Mucosa of rectum (tissue), 2 donors: Measurements from ENCODE around the gene CACNB3.

Experiments used
- H3K27ac ChIP-seq, 2 donors: one replicate each; pipeline ENCODE4 v1.7.0; 2013; ENCODE audit warnings: inconsistent platforms in 2 of 2, low read depth in 2 of 2, low read length in 2 of 2
- H3K27me3 ChIP-seq, 2 donors: one replicate each; pipeline ENCODE4 v1.7.0; 2013; ENCODE audit warnings: low read length in 2 of 2; ENCODE audit not compliant: control insufficient read depth in 2 of 2, insufficient read depth in 2 of 2
- H3K36me3 ChIP-seq, 2 donors: one replicate each; pipeline ENCODE4 v1.7.0; 2013; ENCODE audit warnings: low read length in 2 of 2; ENCODE audit not compliant: control insufficient read depth in 2 of 2, insufficient read depth in 2 of 2
- H3K4me1 ChIP-seq, 2 donors: one replicate each; pipeline ENCODE4 v1.7.0; 2013; ENCODE audit warnings: low read length in 2 of 2, mild to moderate bottlenecking in 1 of 2; ENCODE audit not compliant: control insufficient read depth in 2 of 2, insufficient read depth in 2 of 2
- H3K4me3 ChIP-seq, 2 donors: one replicate each; pipeline ENCODE4 v1.7.0; 2013; ENCODE audit warnings: low read length in 2 of 2
- H3K9ac ChIP-seq, 2 donors: one replicate each; pipeline ENCODE4 v1.7.0; 2013; ENCODE audit warnings: low read length in 2 of 2, low read depth in 1 of 2, mild to moderate bottlenecking in 1 of 2
- H3K9me3 ChIP-seq, 2 donors: one replicate each; pipeline ENCODE4 v1.7.0; 2013; ENCODE audit warnings: low read length in 2 of 2; ENCODE audit not compliant: control insufficient read depth in 2 of 2
- donor health status: healthy.
- donor health status: Normal muscosa, but diverticular disease.

Gene CACNB3

GRCh38 chr12:48807981-48808380, 10.3 kb upstream of the CACNB3 start:
- Histone ChIP-seq H3K27me3 (no peaks in the 10 kb centered on the region), H3K4me3 (no peak overlapping the region), H3K4me1 (peaks cover 0 to 11% of the 10 kb centered on the region in 2 donors), H3K27ac (no peak overlapping the region), H3K36me3 (no peaks in the 10 kb centered on the region), H3K9me3 (no peaks in the 10 kb centered on the region), H3K9ac (no peak overlapping the region)

DNA sequence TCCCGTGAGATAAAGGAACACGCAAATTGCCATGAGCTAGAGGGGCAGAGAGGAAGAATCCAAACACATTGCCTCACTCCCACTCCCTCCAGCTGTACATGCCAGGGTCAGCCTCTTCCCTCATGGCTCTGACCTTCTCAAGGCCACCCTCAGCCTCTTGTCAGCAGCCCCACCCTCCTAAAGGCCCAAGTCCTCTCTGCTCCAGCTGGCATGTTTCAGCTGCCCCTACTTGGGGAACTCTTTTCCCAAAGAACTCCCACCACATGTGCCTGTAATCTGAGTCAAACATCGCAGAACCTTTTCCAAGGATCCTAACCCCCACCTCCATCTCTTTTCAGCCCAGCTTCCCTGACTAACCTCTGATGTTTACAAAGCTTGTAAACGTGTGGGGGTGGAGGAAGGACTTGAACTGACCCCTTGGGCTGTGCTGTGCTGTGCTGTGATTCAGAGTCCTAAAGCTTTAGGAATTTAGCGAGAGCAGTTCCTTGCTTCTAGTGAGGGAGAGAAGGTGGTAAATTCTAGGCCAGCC, 7.3 kb upstream of the CACNB3 start:
- no peak overlapping the region for H3K4me3 ChIP-seq
- peaks cover 4 to 27% of the 10 kb centered on the region in 2 donors for H3K4me1 ChIP-seq
- H3K27me3 ChIP-seq, result no peaks in the 10 kb centered on the region
- H3K27ac ChIP-seq, result peak overlapping the region; percentile 16 to 46
- H3K36me3 ChIP-seq, result no peaks in the 10 kb centered on the region
- H3K9ac ChIP-seq, result no peak overlapping the region
- H3K9me3 ChIP-seq, result no peaks in the 10 kb centered on the region

- peak overlapping the region; percentile 25 to 46 for H3K27ac ChIP-seq
Measured at GRCh38 chr12:48811437-48812090, 6.7 kb upstream of the CACNB3 start.

GRCh38 chr12:48812389-48812788, 5.9 kb upstream of the CACNB3 start:
- H3K27ac ChIP-seq, result peak overlapping the region; percentile 25 to 32
- no peaks in the 10 kb centered on the region for H3K9me3 ChIP-seq
- no peaks in the 10 kb centered on the region for H3K36me3 ChIP-seq
- peaks cover 18 to 36% of the 10 kb centered on the region in 2 donors for H3K4me1 ChIP-seq
- H3K27me3 ChIP-seq, result no peaks in the 10 kb centered on the region
- H3K4me3 ChIP-seq, result no peak overlapping the region
- no peak overlapping the region for H3K9ac ChIP-seq

More at GRCh38 chr12:48811437-48812090, 6.7 kb upstream of the CACNB3 start:
- H3K27me3 ChIP-seq, result no peaks in the 10 kb centered on the region
- no peaks in the 10 kb centered on the region for H3K9me3 ChIP-seq
- H3K4me3 ChIP-seq, result no peak overlapping the region
- H3K9ac ChIP-seq, result no peak overlapping the region
- no peaks in the 10 kb centered on the region for H3K36me3 ChIP-seq
- H3K4me1 ChIP-seq, result peaks cover 10 to 32% of the 10 kb centered on the region in 2 donors

DNA sequence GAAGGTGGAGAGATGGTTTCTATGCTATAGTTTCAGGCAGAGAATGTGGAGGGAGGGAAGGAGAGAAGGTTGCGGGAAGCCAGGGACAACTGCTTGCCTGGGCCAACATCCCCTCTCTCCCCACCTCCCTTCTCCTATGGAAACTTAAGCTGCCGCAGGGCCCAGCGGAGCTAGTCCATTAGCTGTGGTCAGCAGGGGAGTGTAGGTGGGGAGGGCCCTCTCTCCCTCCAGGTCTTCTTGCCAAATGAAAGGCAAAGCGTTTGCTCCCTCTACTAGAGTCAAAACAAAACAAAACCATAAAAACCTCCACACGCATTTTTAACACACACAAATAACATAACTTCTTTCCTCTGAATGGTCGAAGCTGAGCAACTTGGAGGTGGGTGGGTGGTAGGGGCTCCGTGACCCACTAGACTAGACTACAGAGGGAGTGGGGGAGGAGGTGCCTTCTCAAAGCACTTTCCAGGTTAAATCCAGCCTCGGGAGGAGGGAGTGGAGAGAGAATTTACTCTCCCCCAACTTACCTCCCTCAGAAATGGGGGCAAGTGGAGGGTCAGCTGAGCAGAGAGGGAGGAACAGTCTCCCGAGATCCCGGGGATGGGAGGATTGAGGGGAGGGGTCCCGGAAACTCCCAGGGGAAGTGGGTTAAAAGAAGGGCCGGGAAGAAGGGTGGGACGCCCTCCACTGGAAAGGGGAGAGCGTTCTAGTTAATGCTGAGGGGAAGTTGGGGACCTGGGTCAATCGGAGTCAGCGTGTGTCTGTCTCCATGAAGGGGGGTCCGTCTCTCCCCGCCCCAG, 4.6 kb upstream of the CACNB3 start:
- Histone ChIP-seq H3K9me3 (no peaks in the 10 kb centered on the region), H3K36me3 (no peaks in the 10 kb centered on the region), H3K27ac (peak overlapping the region; percentile 90 to 96), H3K4me3 (peak overlapping the region; percentile 86 to 94), H3K9ac (peak overlapping the region; percentile 94 to 96), H3K27me3 (no peaks in the 10 kb centered on the region), H3K4me1 (peaks cover 25 to 44% of the 10 kb centered on the region in 2 donors)

GRCh38 chr12:48814262-48815125, 3.8 kb upstream of the CACNB3 start:
- peaks cover 25 to 44% of the 10 kb centered on the region in 2 donors for H3K4me1 ChIP-seq
- no peaks in the 10 kb centered on the region for H3K9me3 ChIP-seq
- peak overlapping the region; percentile 90 to 96 for H3K27ac ChIP-seq
- H3K36me3 ChIP-seq, result no peaks in the 10 kb centered on the region
- peak overlapping the region; percentile 86 to 94 for H3K4me3 ChIP-seq
- no peaks in the 10 kb centered on the region for H3K27me3 ChIP-seq
- H3K9ac ChIP-seq, result peak overlapping the region; percentile 94 to 96

DNA sequence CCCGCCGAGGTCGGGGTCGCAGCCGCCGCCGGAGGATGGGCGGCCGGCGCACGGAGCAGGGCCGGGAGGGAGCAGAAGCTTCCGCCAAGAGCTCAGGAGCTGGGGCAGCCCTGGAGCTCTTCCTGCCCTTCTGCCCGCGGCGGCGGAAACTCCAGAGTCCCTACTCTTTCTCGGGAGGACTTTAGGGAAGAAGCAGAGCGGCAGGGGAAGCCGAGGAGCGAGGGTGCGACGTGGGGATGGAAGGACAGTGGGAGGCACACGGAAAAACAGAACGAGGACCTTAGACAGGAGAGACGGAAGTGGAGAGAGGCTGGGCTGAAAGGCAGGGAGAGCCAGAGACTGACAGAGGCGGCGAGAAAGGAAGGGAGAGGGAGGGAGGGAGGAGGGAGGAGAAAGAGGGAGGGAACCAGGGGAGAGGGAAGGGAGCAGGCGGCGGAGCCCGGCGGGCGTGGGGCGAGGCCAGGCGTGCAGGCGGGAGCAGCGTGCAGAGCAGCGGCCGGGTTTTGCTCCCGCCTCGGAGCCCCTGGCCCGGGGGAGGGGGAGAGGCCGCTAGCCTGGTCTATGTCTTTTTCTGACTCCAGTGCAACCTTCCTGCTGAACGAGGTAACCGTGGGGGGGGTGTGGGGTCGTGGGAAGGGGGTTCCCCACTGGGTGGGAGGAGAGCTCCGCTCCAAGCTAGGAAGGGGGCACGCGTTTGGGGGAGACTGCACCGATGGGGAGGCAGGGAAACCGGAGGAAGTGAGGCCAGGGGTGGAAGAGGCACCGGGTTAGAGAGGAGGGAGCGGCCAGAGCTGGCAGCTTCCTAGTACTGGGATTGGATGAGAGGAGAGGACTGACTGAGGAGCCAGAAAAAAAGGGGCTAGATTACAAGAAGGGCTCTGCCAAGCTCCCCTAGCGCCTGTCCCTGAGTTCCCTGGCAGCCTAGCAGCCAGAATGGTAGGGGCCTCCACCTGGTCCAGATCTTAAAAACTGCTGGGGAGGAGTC, 2.9 kb upstream of the CACNB3 start:
- Histone ChIP-seq H3K4me3 (peak overlapping the region; percentile 86 to 94), H3K9me3 (no peaks in the 10 kb centered on the region), H3K27ac (peak overlapping the region; percentile 90 to 96), H3K9ac (peak overlapping the region; percentile 94 to 96), H3K27me3 (no peaks in the 10 kb centered on the region), H3K36me3 (no peaks in the 10 kb centered on the region), H3K4me1 (peaks cover 25 to 44% of the 10 kb centered on the region in 2 donors)

- peaks cover 25 to 35% of the 10 kb centered on the region in 2 donors for H3K4me1 ChIP-seq
- peak overlapping the region; percentile 47 to 65 for H3K9ac ChIP-seq
- peak overlapping the region; percentile 86 to 94 for H3K4me3 ChIP-seq
- H3K27me3 ChIP-seq, result no peaks in the 10 kb centered on the region
- no peaks in the 10 kb centered on the region for H3K9me3 ChIP-seq
- peak overlapping the region; percentile 90 to 96 for H3K27ac ChIP-seq
- H3K36me3 ChIP-seq, result no peaks in the 10 kb centered on the region
Measured at GRCh38 chr12:48816143-48816854, 2.0 kb upstream of the CACNB3 start.
